Fibroblast of skin of left quadriceps (primary cell): ENCODE data around the gene SMC1A.

ENCODE experiments used
- DNase-seq, 2 experiments: peaks; one replicate each; pipeline ENCODE4 v3.0.0-alpha.2; 2013; ENCODE audit warnings: low read depth in 2 of 2

The SMC1A gene

DNA sequence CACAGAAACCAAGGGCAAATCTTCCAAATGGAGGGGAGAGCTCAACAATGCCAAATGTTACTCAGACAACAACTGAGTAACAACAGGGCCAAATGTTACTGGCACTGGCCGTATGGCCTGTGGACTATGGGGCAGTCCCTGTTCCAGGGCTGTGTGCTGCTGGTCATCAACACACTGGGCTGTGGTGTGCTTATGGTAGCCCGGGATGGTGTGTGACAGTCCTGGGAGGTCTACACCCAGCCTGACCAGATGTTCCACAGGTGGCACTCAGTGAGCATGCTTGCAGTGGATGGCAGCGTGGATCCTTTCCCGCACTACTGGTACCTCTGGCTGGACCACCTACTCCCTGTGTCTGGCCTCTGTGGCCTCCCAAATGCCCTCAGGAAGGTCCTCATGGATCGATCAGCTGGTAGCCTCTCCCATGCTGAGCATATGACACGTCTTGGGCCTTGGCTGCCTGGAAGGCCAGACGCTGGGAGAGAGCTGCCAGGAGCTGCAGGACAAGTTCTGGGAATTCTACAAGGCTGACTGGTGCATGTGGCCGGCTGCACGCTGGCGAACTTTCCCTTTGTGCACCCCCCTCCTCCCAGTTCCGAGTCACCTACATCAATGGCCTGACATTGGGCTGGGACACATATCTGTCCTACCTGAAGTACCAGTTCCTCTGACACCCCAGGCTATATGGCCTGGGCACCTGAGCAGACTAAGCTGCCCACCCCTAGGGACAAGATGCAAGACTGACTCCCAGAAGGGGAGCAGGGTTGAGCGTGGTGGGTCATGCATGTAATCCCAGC is 81.4 kb downstream of the SMC1A start:
- no peak for DNase-seq

DNA sequence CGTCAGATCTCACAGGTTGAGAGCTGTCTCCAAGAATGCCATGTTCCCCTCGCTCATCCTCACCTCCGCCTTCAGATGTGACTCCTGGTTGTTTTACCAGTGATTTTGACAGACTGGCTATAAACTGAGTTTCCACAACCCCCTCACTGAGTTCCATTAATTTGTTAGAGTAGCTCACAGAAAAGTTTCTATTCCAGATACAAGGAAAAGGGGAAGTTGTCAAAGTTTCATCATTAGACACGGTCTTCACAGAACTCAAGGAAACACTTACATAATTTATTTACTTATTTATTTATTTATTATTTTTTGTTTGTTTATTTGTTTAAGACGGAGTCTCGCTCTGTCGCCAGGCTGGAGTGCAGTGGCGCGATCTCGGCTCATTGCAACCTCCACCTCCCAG is 85.4 kb downstream of the SMC1A start:
- no peak for DNase-seq

DNA sequence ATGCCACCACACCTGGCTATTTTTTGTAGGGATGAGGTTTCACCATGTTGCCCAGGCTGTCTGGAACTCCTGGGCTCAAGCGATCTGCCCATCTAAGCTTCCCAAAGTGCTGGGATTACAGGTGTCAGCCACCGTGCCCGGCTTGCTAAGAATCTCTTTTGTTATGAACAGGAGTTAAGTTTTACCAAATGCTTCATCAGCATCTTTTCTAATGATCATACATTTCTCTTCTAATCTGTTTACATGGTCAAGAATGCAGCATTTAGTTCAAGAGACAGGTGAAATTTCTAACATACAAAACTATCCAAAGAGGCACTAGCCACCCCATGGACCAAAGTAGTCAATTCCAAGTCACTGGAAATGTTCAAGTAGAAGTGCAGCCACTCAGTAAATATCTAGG is 88.6 kb downstream of the SMC1A start:
- no peak for DNase-seq

DNA sequence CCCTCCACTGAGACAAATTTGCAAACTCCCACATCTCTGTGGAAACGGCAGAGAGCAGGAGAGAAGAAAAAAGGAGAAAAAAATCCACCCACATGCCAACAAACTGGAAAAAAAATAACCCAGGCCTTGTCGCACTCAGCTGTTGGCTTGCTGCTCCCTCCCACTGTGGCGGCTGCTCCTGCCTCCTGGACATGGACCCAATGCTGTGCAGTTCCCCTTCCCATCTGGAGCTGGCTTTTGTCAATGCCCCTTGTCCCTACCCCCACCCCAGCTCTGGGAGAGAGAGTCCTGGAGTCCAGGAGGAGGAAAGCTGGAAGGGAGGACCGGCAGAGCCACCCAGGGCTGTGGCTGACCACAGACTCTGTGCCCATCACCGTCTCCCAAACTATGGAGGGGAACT is 90.2 kb downstream of the SMC1A start:
- DNase-seq: no peak

DNA sequence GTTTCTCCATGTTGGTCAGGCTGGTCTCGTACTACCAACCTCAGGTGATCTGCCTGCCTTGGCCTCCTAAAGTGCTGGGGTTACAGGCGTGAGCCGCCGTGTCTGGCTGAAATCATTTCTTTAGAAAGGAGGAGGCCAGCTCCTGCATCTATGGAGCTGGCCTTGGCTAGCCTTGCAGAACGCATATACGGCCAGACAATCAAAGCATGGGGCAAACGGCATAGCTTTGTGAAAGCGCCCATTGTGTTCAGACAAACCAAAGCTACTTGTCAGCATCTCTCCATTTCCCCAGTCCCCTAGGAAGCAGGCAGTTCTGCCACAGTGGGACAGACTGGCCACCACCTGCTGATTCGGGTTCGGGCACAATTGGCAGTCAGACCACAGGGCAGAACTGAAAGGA is 92.1 kb downstream of the SMC1A start:
- no peak for DNase-seq

DNA sequence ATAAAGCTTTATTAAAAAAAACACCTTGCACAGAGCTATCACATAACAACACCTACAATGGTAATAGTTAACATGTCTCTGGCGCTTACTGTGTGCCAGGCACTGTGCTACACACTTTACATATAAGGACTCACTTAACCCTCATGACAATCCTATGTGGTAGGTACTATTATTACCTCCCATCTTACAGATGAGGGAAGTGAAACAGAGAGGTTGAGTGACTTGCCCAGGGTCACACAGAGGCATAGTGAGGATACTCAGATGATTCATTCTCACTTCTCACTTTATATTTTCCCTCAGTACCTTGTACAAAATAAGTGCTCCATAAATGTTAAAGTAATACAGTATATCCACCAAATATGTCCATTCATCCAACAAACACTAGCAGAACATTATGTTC is 97.7 kb downstream of the SMC1A start:
- DNase-seq: no peak
